IPS-18a (cell line): ENCODE results near the gene NOC2L.

ENCODE experiments used
- H3K27ac ChIP-seq: one replicate; pipeline ENCODE4 v1.5.1; 2013; ENCODE audit warnings: low read length
- H3K27me3 ChIP-seq: one replicate; pipeline ENCODE4 v1.6.1; 2013; ENCODE audit warnings: mild to moderate bottlenecking, low read length; ENCODE audit not compliant: control insufficient read depth, insufficient read depth
- H3K36me3 ChIP-seq: one replicate; pipeline ENCODE4 v1.6.1; 2013; ENCODE audit warnings: low read depth, low read length; ENCODE audit not compliant: control insufficient read depth
- H3K4me1 ChIP-seq: one replicate; pipeline ENCODE4 v1.6.1; 2013; ENCODE audit warnings: low read depth, low read length; ENCODE audit not compliant: control insufficient read depth
- H3K4me3 ChIP-seq: one replicate; pipeline ENCODE4 v1.5.1; 2013; ENCODE audit warnings: low read length
- H3K9ac ChIP-seq: one replicate; pipeline ENCODE4 v1.6.1; 2013; ENCODE audit warnings: mild to moderate bottlenecking, low read length, moderate library complexity
- H3K9me3 ChIP-seq: one replicate; pipeline ENCODE4 v1.6.1; 2013; ENCODE audit warnings: low read depth, low read length; ENCODE audit not compliant: control insufficient read depth

NOC2L gene

DNA sequence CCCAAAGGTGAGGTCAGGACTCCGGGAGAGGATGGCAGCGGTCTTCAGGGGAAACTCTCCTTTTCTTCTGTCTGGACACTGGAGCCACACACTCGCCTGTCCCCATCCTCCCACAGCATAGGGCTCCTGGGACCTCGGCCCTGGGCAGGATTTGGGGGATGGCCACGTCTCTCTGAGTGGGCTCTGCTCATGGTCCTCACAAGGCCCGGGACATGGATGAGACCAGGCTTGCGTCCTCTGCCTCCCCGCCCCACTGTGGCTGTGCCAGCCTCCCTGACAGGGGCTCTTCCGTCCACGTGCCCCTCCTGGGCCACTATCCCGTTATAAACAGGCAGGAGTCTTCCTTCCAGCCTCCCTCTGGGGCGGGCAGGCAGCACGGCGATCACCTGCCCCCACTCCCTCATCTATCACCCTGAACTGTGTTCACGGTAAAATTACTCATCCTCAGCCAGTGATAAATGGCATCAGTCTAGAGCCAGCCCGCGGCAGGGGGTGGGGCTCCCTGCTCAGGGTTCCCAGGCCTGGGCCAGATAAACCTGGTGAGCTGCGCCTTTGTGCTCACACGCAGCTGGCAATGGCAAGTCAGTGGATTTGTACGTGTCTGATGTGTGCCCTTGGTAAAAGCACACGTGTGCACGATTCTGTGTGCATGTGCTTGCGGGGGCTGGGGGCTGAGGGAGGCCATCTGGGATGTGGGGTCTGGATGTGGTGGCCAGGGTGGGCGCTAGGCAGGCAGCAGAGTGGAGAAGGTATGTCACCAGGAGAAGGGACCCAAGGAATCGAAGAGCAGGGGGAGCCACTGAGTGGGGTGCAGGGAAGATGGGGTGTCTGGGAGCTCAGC is 48.0 kb downstream of the NOC2L start:
- H3K9ac ChIP-seq = no peak overlapping the region
- no peaks in the 10 kb centered on the region for H3K36me3 ChIP-seq
- peaks cover 71% of the 10 kb centered on the region for H3K27me3 ChIP-seq
- no peak overlapping the region for H3K4me3 ChIP-seq
- H3K9me3 ChIP-seq = no peaks in the 10 kb centered on the region
- no peaks in the 10 kb centered on the region for H3K4me1 ChIP-seq
- no peak overlapping the region for H3K27ac ChIP-seq

DNA sequence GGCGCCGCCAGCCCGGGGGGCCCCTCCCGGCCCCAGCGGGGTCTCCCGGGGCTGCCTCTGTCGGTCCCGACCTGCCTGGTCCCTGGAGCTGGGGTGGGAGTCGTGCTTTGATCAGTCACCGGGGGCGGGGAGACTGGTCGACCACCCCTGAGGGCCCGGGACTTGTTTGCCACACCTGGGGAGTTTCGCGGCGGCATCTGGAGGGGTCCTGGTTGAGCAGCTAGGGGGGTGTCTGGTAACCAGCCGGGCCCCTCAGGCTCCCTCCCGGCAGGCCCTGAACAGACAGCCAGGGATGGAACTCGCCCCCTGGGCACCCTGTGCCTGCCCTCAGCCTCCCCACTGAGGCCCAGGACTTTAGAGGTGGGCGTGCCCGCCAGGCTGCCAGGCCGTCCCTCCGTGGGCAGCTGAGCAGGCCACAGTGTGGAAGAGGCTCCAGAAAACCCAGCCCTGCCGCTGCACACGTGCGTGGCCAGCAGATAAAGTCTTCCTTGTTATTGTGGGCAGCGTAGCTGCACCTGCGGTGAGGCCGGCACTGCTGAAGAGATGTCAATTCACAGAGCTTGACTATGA is 48.7 kb downstream of the NOC2L start:
- H3K4me1 ChIP-seq = no peaks in the 10 kb centered on the region
- no peak overlapping the region for H3K9ac ChIP-seq
- H3K9me3 ChIP-seq = no peaks in the 10 kb centered on the region
- H3K4me3 ChIP-seq = no peak overlapping the region
- H3K27me3 ChIP-seq = peaks cover 71% of the 10 kb centered on the region
- H3K27ac ChIP-seq = no peak overlapping the region
- H3K36me3 ChIP-seq = no peaks in the 10 kb centered on the region

DNA sequence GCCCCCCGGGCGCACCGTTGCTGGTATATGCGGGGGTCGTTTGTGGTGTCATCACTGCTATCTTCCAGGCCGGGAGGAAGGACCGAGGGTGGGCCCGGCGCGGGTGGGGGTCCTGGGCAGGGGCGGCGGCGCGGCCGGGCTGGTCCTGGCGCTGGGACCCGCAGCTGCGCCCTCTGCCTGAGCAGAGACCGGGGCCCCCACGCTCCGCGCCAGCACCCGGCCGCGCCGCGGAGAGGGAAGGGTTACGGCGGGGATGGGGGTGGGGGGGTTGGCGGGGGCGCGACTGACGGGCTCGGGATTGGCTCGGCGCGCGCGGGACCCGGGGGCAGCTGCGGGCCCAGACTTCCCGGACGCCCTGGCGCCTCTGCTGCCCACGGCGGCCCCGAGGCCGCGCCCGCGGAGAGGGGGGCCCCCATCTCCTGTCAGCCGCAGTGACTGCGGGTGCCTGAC is 49.2 kb downstream of the NOC2L start:
- Histone ChIP-seq H3K4me1 (no peaks in the 10 kb centered on the region), H3K27me3 (peaks cover 70% of the 10 kb centered on the region), H3K36me3 (no peaks in the 10 kb centered on the region), H3K27ac (no peak overlapping the region), H3K9ac (no peak overlapping the region), H3K9me3 (no peaks in the 10 kb centered on the region), H3K4me3 (no peak overlapping the region)

DNA sequence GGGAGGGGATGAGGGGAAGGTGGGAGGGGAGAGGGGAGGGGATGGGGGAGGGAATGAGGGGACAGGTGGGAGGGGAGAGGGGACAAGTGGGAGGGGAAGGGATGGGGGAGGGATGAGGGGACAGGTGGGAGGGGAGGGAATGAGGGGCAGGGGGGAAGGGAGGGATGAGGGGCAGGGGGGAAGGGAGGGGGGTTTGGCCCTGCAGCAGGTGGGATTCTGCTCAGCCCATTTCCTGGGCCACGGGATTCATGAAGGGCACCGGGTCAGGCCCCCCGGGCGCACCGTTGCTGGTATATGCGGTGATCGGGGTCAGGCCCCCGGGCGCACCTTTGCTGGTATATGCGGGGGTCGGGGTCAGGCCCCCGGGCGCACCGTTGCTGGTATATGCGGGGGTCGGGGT is 50.4 kb downstream of the NOC2L start:
- no peaks in the 10 kb centered on the region for H3K9me3 ChIP-seq
- no peaks in the 10 kb centered on the region for H3K4me1 ChIP-seq
- peaks cover 64% of the 10 kb centered on the region for H3K27me3 ChIP-seq
- no peak overlapping the region for H3K9ac ChIP-seq
- no peaks in the 10 kb centered on the region for H3K36me3 ChIP-seq
- no peak overlapping the region for H3K4me3 ChIP-seq
- no peak overlapping the region for H3K27ac ChIP-seq

DNA sequence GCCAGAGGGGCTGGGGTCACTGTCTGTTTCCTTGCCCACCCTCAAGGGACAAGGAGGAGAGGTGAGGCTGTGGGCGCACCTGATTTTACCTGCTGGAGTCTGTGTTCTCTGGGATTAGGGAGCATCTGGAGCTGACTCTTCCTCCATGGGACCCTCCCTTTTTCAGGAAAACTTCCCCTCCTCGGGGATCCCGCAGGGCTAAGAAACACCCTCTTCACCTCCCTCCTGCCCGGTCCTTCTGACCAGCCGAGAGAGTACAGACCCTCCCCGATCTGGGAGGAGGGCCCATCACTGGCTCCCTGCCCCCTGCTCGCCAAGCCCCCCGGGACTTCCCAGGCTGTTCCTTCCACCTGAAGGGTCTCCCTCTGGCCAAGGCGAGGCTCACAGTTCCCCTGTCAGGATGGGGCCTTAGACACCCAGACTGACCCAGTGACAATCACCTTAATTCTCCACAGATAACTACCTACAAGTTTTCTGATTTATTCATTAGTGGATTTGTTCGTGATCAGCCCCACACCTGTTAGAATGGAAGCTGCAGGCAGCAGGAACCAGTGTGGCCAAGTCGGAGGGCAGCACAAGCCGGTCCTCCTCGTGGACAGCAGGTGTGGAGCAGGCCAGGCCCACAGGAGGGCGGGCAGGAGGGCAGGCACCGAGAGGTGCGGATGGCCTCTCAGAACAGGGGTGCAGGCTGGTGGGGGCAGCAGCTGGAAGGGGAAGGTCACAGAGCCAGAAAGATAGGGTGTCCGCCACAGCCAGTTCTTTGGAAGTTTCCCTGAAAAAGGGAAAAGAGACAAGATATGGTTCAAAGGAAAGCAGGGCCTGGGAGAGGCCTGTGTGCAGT is 51.2 kb downstream of the NOC2L start:
- Histone ChIP-seq H3K27me3 (peaks cover 64% of the 10 kb centered on the region), H3K9ac (no peak overlapping the region), H3K9me3 (no peaks in the 10 kb centered on the region), H3K36me3 (no peaks in the 10 kb centered on the region), H3K4me1 (no peaks in the 10 kb centered on the region), H3K4me3 (no peak overlapping the region), H3K27ac (no peak overlapping the region)

DNA sequence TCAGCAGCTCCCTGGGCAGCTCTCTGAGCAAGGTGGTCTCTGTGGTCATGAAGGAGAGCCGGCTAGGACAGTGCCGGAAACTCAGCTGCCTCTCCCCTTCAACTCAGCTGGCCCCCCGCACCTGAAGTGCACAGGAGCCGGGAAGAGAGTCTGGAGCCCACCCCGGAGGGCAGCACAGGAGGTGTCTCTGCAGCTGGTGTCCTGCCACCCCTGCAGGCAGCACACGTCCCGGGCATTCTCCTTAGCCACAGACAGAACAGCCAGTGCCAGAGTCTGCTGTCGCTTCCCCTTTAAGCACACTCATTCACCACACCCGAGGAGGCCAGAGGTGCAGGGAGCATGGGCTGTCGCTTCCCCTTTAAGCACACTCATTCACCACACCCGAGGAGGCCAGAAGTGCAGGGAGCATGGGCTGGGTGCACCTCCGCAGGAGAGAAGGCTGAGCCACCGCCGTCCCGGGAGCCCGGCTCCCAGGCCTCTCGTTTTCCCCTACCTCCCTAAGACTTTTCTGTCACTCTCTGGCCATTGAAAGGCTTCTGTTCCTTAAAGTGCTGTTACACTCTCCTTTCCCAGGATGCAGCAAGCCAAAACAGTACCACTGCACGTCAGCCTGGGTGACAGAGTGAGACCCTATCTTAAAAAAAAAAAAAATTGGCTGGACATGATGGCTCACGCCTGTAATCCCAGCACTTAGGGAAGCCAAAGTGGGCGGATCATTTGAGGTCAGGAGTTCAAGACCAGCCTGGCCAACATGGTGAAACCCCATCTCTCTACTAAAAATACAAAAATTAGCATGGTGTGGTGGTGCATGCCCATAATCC is 52.2 kb downstream of the NOC2L start:
- Histone ChIP-seq H3K4me1 (no peaks in the 10 kb centered on the region), H3K36me3 (no peaks in the 10 kb centered on the region), H3K9ac (no peak overlapping the region), H3K4me3 (no peak overlapping the region), H3K9me3 (no peaks in the 10 kb centered on the region), H3K27me3 (peaks cover 58% of the 10 kb centered on the region), H3K27ac (no peak overlapping the region)

DNA sequence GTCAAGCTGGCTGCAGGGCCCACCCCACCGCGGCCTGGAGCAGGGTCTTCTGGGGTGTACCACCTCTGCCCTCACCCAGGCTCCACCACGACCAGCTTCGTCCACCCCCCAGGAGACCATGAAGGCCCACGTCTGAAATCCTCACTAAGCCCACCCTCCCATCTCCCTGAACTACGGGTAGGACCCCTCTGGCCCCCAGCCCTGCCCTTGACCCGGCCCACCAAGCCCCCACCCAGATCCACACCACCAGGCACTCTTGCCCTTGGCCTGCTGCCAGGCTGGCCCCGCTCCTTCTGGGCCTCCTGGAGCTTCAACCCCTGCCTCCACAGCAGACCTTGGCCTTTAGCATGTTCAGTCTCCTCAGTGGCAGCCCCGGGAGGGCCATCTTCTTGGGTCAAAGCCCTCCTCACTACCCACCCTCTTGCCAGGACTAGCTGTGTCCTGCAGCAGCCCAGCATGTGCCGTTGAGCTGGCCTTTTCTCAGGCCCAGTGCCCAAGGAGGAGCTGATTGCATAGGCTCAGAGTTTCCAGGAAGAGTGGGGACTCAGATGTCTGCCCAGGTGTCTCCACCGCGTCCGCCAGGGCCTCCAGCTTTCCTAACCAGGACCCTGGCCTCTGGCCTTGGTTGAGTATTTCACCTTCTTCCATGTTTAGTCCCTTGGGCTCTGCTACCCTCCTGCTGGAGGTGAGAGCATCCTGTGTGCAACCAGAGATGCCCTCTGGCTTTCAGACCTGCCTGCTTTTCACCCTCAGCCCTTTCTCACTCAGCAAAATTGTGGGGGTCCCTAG is 53.1 kb downstream of the NOC2L start:
- Histone ChIP-seq H3K4me3 (no peak overlapping the region), H3K9ac (no peak overlapping the region), H3K4me1 (no peaks in the 10 kb centered on the region), H3K27ac (no peak overlapping the region), H3K27me3 (peaks cover 58% of the 10 kb centered on the region), H3K9me3 (no peaks in the 10 kb centered on the region), H3K36me3 (no peaks in the 10 kb centered on the region)

DNA sequence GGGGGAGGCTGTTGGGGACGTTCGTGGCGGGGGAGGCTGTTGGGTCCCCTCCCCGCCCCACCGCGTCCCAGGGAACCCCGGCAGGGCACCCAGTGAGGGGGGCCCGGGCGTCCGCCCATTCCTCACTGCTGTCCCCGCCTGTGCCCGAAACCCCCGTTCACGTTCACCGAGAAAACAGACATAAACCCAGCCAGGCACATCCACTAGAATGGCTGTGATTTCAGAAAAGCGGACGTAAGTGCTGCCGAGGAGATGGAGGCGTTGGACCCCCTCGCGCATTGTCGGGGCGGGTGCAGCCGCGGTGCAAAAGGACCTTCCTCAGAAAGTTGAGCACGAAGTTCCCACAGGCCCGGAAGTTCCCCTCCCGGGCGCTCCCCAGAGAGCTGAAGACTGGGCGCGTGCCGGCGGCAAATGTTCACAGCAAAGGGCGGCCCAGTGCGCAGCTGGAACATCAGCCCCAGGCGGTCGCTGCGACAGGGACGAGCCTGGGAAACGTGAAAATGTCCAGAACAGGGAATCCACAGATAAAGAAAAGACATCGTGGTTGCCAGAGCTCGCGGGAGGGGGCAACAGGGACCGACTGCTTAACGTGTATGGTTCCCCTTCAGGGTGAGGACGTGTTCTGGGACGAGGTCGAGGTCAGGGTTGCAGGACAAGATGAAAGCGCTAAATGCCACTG is 53.8 kb downstream of the NOC2L start:
- Histone ChIP-seq H3K9ac (peak overlapping the region; percentile 42), H3K4me1 (no peaks in the 10 kb centered on the region), H3K9me3 (no peaks in the 10 kb centered on the region), H3K4me3 (peak overlapping the region; percentile 51), H3K36me3 (no peaks in the 10 kb centered on the region), H3K27ac (no peak overlapping the region), H3K27me3 (peaks cover 65% of the 10 kb centered on the region)

DNA sequence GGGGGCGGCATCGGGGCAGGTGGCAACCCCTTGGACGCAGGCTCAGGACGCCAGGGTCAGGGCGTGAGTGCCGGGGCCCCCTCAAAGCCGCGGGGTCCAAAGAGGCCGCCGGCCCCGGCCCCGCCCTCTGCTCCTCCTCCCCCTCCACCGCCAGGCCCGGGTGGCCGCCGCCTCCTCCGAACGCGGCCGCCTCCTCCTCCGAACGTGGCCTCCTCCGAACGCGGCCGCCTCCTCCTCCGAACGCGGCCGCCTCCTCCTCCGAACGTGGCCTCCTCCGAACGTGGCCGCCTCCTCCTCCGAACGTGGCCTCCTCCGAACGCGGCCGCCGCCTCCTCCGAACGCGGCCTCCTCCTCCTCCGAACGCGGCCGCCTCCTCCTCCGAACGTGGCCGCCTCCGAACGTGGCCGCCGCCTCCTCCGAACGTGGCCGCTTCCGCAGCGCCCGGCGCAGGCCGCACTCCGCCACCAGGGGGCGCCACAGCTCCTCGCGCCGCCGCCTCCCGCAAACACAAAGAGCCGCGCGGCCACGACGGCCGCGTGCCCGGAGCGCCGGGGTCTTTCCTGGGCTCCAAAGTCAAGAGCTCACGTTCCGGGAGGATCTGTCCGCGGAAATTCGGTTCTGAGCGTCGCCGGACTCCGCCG is 54.6 kb downstream of the NOC2L start:
- no peak overlapping the region for H3K9ac ChIP-seq
- H3K27ac ChIP-seq = no peak overlapping the region
- H3K36me3 ChIP-seq = no peaks in the 10 kb centered on the region
- peaks cover 73% of the 10 kb centered on the region for H3K27me3 ChIP-seq
- H3K9me3 ChIP-seq = no peaks in the 10 kb centered on the region
- H3K4me1 ChIP-seq = no peaks in the 10 kb centered on the region
- H3K4me3 ChIP-seq = no peak overlapping the region

DNA sequence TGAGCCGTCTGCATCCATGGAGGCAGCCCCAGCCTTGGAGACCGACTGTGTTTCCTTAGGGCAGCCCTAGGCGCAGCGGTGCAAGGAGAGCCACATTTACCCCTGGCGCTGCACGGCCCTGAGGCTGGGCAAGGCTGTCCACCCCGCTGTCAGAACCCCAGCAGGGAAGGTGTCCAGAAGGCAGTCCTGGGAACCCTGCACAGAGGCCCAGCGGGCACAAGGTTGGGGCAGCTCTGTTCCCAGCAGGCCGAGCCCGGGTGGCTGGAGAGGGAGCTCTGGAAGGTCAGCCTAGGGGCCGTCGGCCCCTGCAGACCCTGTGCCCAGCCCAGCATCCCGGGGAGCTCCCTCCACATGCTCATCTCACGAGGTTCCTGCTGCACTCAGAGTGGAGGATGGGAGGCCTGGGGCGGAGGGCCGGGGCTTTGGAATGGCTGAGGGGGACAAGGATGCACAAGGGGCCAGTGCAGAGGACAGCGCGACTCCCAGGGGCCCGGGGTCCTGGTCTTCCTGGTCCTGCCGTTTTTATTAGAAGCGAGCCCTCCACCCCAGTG is 55.3 kb downstream of the NOC2L start:
- H3K36me3 ChIP-seq = no peaks in the 10 kb centered on the region
- no peak overlapping the region for H3K27ac ChIP-seq
- no peaks in the 10 kb centered on the region for H3K4me1 ChIP-seq
- peaks cover 75% of the 10 kb centered on the region for H3K27me3 ChIP-seq
- H3K9ac ChIP-seq = no peak overlapping the region
- no peaks in the 10 kb centered on the region for H3K9me3 ChIP-seq
- no peak overlapping the region for H3K4me3 ChIP-seq
